Measurements from ENCODE around the gene SMAP1.

DNA sequence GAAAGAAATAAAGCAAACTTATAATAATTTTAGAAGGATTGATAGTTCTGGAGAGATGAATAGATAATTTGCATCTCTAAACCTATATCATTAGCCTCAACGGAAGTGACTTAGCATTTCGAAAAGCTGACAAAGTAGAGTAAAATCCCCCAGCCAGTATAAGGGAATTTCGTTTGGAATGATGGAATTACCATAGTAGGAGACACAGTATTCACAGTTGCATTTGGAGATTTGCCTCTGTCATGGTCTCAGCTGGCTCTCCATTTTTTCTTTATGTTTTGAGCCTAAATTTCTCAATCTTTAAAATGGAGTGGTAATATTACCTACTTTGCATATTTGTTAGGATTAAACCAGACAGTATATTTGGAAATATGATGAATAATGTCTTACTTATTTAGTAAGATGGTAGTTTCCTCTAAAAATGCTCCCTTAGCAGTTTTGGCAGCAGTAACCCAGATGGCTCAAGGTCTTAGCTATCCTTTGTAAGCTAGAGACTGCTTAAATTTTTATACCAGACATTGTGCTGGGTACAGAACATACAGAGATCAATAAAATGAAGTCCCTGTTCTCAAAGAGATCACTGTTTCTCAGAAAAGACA is 58.2 kb downstream of the SMAP1 start:
- no peak for TF ChIP-seq CTCF (IDR thresholded peaks at IDR 0.05)
- TF ChIP-seq POLR2A (IDR thresholded peaks at IDR 0.05): no peak

Measured in heart left ventricle (tissue), 13 donors.